Panc1 (cell line): ENCODE data around the gene SSBP2.

Source experiments
- POLR2AphosphoS5 ChIP-seq: IDR thresholded peaks from 2 replicates; pipeline ENCODE4 v1.6.1; 2012; ENCODE audit warnings: mild to moderate bottlenecking, low read depth, low read length, moderate library complexity
- REST ChIP-seq, 2 experiments: IDR thresholded peaks; 2 replicates each; pipeline ENCODE4 v1.6.1; 2011 to 2012; ENCODE audit warnings: low read depth in 2 of 2, control low read depth in 1 of 2, low read length in 1 of 2, mild to moderate bottlenecking in 1 of 2, moderate library complexity in 1 of 2; ENCODE audit not compliant: insufficient read depth in 1 of 2
- TCF7L2 ChIP-seq: IDR thresholded peaks from 2 replicates; pipeline ENCODE4 v1.6.1; 2011; ENCODE audit warnings: mild to moderate bottlenecking, low read depth, low read length, inconsistent platforms
- TF ChIP-seq, protein P1 (sequence below): fragments of 450-650 bp; IDR thresholded peaks from 2 replicates; pipeline ENCODE4 v1.5.1; 2017; ENCODE audit warnings: mild to moderate bottlenecking

- TF ChIP-seq, protein P1, sequence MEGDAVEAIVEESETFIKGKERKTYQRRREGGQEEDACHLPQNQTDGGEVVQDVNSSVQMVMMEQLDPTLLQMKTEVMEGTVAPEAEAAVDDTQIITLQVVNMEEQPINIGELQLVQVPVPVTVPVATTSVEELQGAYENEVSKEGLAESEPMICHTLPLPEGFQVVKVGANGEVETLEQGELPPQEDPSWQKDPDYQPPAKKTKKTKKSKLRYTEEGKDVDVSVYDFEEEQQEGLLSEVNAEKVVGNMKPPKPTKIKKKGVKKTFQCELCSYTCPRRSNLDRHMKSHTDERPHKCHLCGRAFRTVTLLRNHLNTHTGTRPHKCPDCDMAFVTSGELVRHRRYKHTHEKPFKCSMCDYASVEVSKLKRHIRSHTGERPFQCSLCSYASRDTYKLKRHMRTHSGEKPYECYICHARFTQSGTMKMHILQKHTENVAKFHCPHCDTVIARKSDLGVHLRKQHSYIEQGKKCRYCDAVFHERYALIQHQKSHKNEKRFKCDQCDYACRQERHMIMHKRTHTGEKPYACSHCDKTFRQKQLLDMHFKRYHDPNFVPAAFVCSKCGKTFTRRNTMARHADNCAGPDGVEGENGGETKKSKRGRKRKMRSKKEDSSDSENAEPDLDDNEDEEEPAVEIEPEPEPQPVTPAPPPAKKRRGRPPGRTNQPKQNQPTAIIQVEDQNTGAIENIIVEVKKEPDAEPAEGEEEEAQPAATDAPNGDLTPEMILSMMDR = no peak
- no peak for TF ChIP-seq REST (IDR thresholded peaks at IDR 0.05; ENCODE audit: insufficient read depth in 1 of 2, low read depth in 2 of 2, low read length in 1 of 2)
- TF ChIP-seq POLR2AphosphoS5 = no peak
- no peak for TF ChIP-seq TCF7L2
Observed at GRCh38 chr5:81601919-81602318, 149.0 kb downstream of the SSBP2 start.
